ENCODE data around the gene OR8B3. TPM values are rescaled to one million over a fixed set of nuclear protein-coding genes. Genes with fewer than 3 reads are reported as not detected.

OR8B3 gene
- total and polyA plus RNA-seq, 8 donors: not detected

DNA sequence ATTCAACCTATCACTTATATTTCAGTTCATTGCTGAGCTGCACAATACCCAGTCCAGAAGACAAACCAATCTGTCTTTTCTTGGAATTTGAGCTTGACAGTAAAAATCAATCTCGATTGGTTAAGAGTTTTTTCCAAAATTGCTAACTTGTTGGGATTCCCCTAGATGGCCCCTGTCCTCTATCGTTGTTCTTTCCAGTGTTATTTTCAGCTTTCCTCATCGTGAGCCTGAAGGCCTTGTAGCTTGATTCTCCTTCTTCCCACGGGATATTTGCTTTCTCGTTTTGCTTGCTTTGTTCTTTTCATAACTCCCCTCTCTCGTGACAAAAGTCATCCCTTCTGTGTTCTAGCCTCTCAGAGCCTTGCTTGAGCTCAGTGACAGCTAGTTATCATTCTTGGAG, 43.6 kb upstream of the OR8B3 start:
- no peak for DNase-seq
- Histone ChIP-seq H3K4me3 (no peak overlapping the region), H3K4me1 (no peaks in the 10 kb centered on the region), H3K27ac (no peak overlapping the region), H3K9me3 (peaks cover 0 to 4% (median 2%) of the 10 kb centered on the region in 4 donors), H3K36me3 (no peaks in the 10 kb centered on the region), H3K27me3 (no peaks in the 10 kb centered on the region)
- intact Hi-C loops (cut with DNase I; ENCODE audit: low total_unique reads): no loop called here
- TF ChIP-seq EP300 (IDR thresholded peaks at IDR 0.05): no peak
- no peak for TF ChIP-seq POLR2A (IDR thresholded peaks at IDR 0.05)
- no peak for TF ChIP-seq POLR2AphosphoS5 (IDR thresholded peaks at IDR 0.05)
- TF ChIP-seq, protein P1, sequence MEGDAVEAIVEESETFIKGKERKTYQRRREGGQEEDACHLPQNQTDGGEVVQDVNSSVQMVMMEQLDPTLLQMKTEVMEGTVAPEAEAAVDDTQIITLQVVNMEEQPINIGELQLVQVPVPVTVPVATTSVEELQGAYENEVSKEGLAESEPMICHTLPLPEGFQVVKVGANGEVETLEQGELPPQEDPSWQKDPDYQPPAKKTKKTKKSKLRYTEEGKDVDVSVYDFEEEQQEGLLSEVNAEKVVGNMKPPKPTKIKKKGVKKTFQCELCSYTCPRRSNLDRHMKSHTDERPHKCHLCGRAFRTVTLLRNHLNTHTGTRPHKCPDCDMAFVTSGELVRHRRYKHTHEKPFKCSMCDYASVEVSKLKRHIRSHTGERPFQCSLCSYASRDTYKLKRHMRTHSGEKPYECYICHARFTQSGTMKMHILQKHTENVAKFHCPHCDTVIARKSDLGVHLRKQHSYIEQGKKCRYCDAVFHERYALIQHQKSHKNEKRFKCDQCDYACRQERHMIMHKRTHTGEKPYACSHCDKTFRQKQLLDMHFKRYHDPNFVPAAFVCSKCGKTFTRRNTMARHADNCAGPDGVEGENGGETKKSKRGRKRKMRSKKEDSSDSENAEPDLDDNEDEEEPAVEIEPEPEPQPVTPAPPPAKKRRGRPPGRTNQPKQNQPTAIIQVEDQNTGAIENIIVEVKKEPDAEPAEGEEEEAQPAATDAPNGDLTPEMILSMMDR (IDR thresholded peaks at IDR 0.05): no peak
- WGBS, 5 donors: 32 to 58% (median 50%) methylated on average over 6 of the region's 6 CpGs

- intact Hi-C loops (cut with DNase I; ENCODE audit: low total_unique reads): no loop called here
- H3K36me3 ChIP-seq: no peaks in the 10 kb centered on the region
- H3K27ac ChIP-seq: no peak overlapping the region
- WGBS, 5 donors: 70 to 87% (median 81%) methylated on average over 7 of the region's 7 CpGs
- TF ChIP-seq POLR2A (IDR thresholded peaks at IDR 0.05): no peak
- no peak for TF ChIP-seq EP300 (IDR thresholded peaks at IDR 0.05)
- TF ChIP-seq, protein P1 (IDR thresholded peaks at IDR 0.05): no peak
- no peak for TF ChIP-seq POLR2AphosphoS5 (IDR thresholded peaks at IDR 0.05)
- H3K4me3 ChIP-seq: no peak overlapping the region
- H3K27me3 ChIP-seq: no peaks in the 10 kb centered on the region
- peaks cover 0 to 7% (median 4%) of the 10 kb centered on the region in 4 donors for H3K9me3 ChIP-seq
- no peak for DNase-seq
- H3K4me1 ChIP-seq: no peaks in the 10 kb centered on the region
These were observed 42.7 kb upstream of the OR8B3 start for GRCh38 chr11:124441519-124441918.

DNA sequence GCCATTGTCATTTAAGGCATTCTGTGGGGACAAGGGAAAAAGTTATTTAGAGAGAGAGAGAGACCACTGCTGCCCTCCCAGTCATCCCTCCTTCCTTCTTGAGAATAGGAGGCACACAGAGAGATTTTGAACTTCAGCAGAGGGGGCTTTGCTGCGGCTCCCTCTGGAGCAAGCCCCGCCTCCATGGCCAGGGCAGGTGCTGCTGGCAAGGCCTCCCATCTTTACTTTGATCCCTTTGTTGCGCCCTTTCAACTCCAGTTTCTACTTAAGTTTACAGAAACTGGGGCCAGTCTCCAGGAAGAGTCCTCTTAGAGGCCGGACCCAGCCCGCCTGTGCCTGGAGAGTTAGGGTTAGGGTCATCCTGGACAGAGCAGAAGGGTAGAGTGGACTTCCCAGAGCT, 42.3 kb upstream of the OR8B3 start:
- H3K27me3 ChIP-seq: no peaks in the 10 kb centered on the region
- no peaks in the 10 kb centered on the region for H3K36me3 ChIP-seq
- peaks cover 0 to 7% (median 4%) of the 10 kb centered on the region in 4 donors for H3K9me3 ChIP-seq
- H3K27ac ChIP-seq: no peak overlapping the region
- whole genome bisulfite sequencing, 5 donors: 75 to 84% (median 78%) methylated on average over 5 of the region's 5 CpGs
- no peak overlapping the region for H3K4me3 ChIP-seq
- no peaks in the 10 kb centered on the region for H3K4me1 ChIP-seq
- DNase-seq: no peak
- intact Hi-C loops (cut with DNase I; ENCODE audit: low total_unique reads): no loop called here
- TF ChIP-seq EP300 (IDR thresholded peaks at IDR 0.05): no peak
- no peak for TF ChIP-seq POLR2A (IDR thresholded peaks at IDR 0.05)
- TF ChIP-seq, protein P1 (IDR thresholded peaks at IDR 0.05): no peak
- TF ChIP-seq POLR2AphosphoS5 (IDR thresholded peaks at IDR 0.05): no peak

DNA sequence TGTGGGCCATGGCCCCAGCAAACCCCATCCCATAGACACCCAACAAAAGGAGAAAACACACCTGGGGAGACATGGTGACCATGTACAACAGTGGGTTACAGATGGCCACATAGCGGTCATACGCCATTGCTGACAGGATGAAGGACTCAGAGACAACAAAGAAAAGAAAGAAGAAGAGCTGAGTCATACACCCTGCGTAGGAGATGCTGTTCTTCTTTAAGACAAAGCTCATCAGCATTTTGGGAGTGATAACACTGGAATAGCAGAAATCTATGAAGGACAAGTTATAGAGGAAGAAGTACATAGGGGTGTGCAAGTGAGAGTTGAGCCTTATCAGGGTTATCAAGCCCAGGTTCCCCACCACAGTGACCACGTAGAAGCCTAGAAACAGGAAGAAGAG, 41.8 kb upstream of the OR8B3 start:
- Histone ChIP-seq H3K9me3 (peaks cover 0 to 7% (median 4%) of the 10 kb centered on the region in 4 donors), H3K27ac (no peak overlapping the region), H3K27me3 (no peaks in the 10 kb centered on the region), H3K36me3 (no peaks in the 10 kb centered on the region), H3K4me3 (no peak overlapping the region), H3K4me1 (no peaks in the 10 kb centered on the region)
- TF ChIP-seq, protein P1 (IDR thresholded peaks at IDR 0.05): no peak
- TF ChIP-seq EP300 (IDR thresholded peaks at IDR 0.05) (no peak), POLR2A (IDR thresholded peaks at IDR 0.05) (no peak), POLR2AphosphoS5 (IDR thresholded peaks at IDR 0.05) (no peak)
- no peak for DNase-seq
- intact Hi-C loops (cut with DNase I; ENCODE audit: low total_unique reads): no loop called here
- WGBS, 5 donors: 74 to 84% (median 78%) methylated on average over 4 of the region's 4 CpGs

Data from stomach (tissue), 9 donors.